Tibial nerve (tissue), 4 donors: Measurements from ENCODE around the gene ZNF281. TPM values are rescaled to one million over a fixed set of nuclear protein-coding genes. Genes with fewer than 3 reads are reported as not detected.
A peak's percentile ranks its signal among the peaks of the same experiment; 100 is the strongest.

ENCODE experiments used
- DNase-seq, 2 donors: peaks; one replicate each; pipeline ENCODE4 v3.0.0-alpha.2; 2019; ENCODE audit warnings: low spot score in 2 of 2
- H3K27ac ChIP-seq, 4 donors: fragments of 200-600 bp; sonication (generic) in 3 of 4; one replicate each; pipeline ENCODE4 v1.5.1; 2017 to 2019; ENCODE audit warnings: mild to moderate bottlenecking in 1 of 4
- H3K27me3 ChIP-seq, 2 donors: fragments of 200-600 bp; sonication (generic) in 1 of 2; one replicate each; pipeline versions ENCODE4 v1.5.1 to v1.6.0; 2017 to 2019
- H3K36me3 ChIP-seq, 3 donors: fragments of 200-600 bp; sonication (generic); one replicate each; pipeline ENCODE4 v1.5.1; 2018 to 2019
- H3K4me1 ChIP-seq, 4 donors: fragments of 200-600 bp; sonication (generic) in 3 of 4; one replicate each; pipeline ENCODE4 v1.5.1; 2017 to 2019
- H3K4me3 ChIP-seq, 4 donors: fragments of 200-600 bp; sonication (generic) in 3 of 4; one replicate each; pipeline ENCODE4 v1.5.1; 2017 to 2019; ENCODE audit warnings: mild to moderate bottlenecking in 1 of 4, moderate library complexity in 1 of 4
- H3K9me3 ChIP-seq, 4 donors: fragments of 200-600 bp; sonication (generic) in 3 of 4; one replicate each; pipeline ENCODE4 v1.5.1; 2017 to 2019
- CTCF ChIP-seq, 5 experiments: fragments of 200-600 bp in 3 of 5; fragments of 450-650 bp in 2 of 5; sonication (generic) in 3 of 5; IDR thresholded peaks; one replicate each; pipeline ENCODE4 v1.5.1; 2016 to 2019; ENCODE audit warnings: antibody characterized with exemption in 5 of 5, mild to moderate bottlenecking in 3 of 5, moderate library complexity in 2 of 5
- EP300 ChIP-seq, 2 donors: sonication (generic); formaldehyde crosslinking; IDR thresholded peaks; one replicate each; pipeline ENCODE4 v1.6.1; 2017; ENCODE audit warnings: antibody characterized with exemption in 2 of 2, mild to moderate bottlenecking in 1 of 2
- POLR2A ChIP-seq, 2 donors: fragments of 450-650 bp; IDR thresholded peaks; one replicate each; pipeline ENCODE4 v1.6.1; 2017; ENCODE audit warnings: antibody characterized with exemption in 2 of 2, mild to moderate bottlenecking in 2 of 2, moderate library complexity in 2 of 2
- whole genome bisulfite sequencing, 2 donors: methylation state at CpG; one replicate each; pipeline ENCODE4 v1.1.5; 2018; 5-methylcytosine and 5-hydroxymethylcytosine counted together
- total RNA-seq, 4 donors: library from RNA; depleted of rRNA; stranded (reverse); fragments of >200 nt; gene quantifications; one replicate each; pipeline ENCODE4 v1.1.0, GENCODE V29; 2016

The ZNF281 gene
- 10 to 100 TPM in 1 of 4 donors, 1 to 10 TPM in 3; 8.0 to 12.9 (median 8.9) TPM for total RNA-seq

GRCh38 chr1:200409761-200410565 is at the start of gene ZNF281:
Gene ZNF281 (minus strand): TSS chr1:200410036. CDS start chr1:200409705, 331 bp downstream.
- H3K9me3 ChIP-seq: no peaks in the 10 kb centered on the region

GRCh38 chr1:200458780-200459179 is 48.9 kb upstream of the ZNF281 start:
- no peak for TF ChIP-seq EP300 (IDR thresholded peaks at IDR 0.05)
- no peak for TF ChIP-seq POLR2A (IDR thresholded peaks at IDR 0.05)
- no peak for TF ChIP-seq CTCF (IDR thresholded peaks at IDR 0.05)
- Histone ChIP-seq H3K27me3 (no peaks in the 10 kb centered on the region), H3K4me1 (no peaks in the 10 kb centered on the region), H3K27ac (no peak overlapping the region), H3K36me3 (no peaks in the 10 kb centered on the region), H3K9me3 (no peaks in the 10 kb centered on the region), H3K4me3 (no peak overlapping the region)
- DNase-seq: no peak
- WGBS, 2 donors: 91 to 94% methylated on average over 14 of the region's 14 CpGs

More at GRCh38 chr1:200409761-200410565, at the start of gene ZNF281:
- TF ChIP-seq CTCF (IDR thresholded peaks at IDR 0.05) (peak in 1 of 5 experiments; percentile 25), EP300 (IDR thresholded peaks at IDR 0.05) (peak in 1 of 2 donors; percentile 85), POLR2A (IDR thresholded peaks at IDR 0.05) (peak; percentile 23 to 50)
- Histone ChIP-seq H3K27me3 (no peaks in the 10 kb centered on the region), H3K27ac (peak within 1 kb of the TSS; percentile 53 to 89 (median 86)), H3K4me3 (peak within 1 kb of the TSS; percentile 73 to 98 (median 82)), H3K4me1 (peaks cover 0 to 52% (median 25%) of the 10 kb centered on the region in 4 donors), H3K36me3 (peaks cover 0 to 2% (median 0%) of the 10 kb centered on the region in 3 donors)
- WGBS, 2 donors: 1% methylated on average over 47 to 53 of the region's 54 CpGs
- peak; percentile 74 to 83 for DNase-seq

GRCh38 chr1:200457810-200458209 is 48.0 kb upstream of the ZNF281 start:
- no peak overlapping the region for H3K4me3 ChIP-seq
- DNase-seq: no peak
- no peak overlapping the region for H3K27ac ChIP-seq
- 87 to 89% methylated on average over 6 of the region's 6 CpGs for WGBS, 2 donors
- no peaks in the 10 kb centered on the region for H3K9me3 ChIP-seq
- no peak for TF ChIP-seq CTCF (IDR thresholded peaks at IDR 0.05)
- TF ChIP-seq POLR2A (IDR thresholded peaks at IDR 0.05): no peak
- TF ChIP-seq EP300 (IDR thresholded peaks at IDR 0.05): no peak
- H3K27me3 ChIP-seq: no peaks in the 10 kb centered on the region
- H3K36me3 ChIP-seq: no peaks in the 10 kb centered on the region
- no peaks in the 10 kb centered on the region for H3K4me1 ChIP-seq

GRCh38 chr1:200454425-200454824 is 44.6 kb upstream of the ZNF281 start:
- Histone ChIP-seq H3K4me3 (no peak overlapping the region), H3K4me1 (no peaks in the 10 kb centered on the region), H3K27ac (no peak overlapping the region), H3K27me3 (no peaks in the 10 kb centered on the region), H3K9me3 (no peaks in the 10 kb centered on the region), H3K36me3 (no peaks in the 10 kb centered on the region)
- DNase-seq: no peak
- TF ChIP-seq POLR2A (IDR thresholded peaks at IDR 0.05): no peak
- TF ChIP-seq CTCF (IDR thresholded peaks at IDR 0.05): no peak
- no peak for TF ChIP-seq EP300 (IDR thresholded peaks at IDR 0.05)
- WGBS, 2 donors: 85 to 87% methylated on average over 5 of the region's 5 CpGs

- no peak for DNase-seq
- Histone ChIP-seq H3K27ac (no peak overlapping the region), H3K36me3 (no peaks in the 10 kb centered on the region), H3K9me3 (no peaks in the 10 kb centered on the region), H3K4me3 (no peak overlapping the region), H3K4me1 (no peaks in the 10 kb centered on the region), H3K27me3 (no peaks in the 10 kb centered on the region)
- TF ChIP-seq EP300 (IDR thresholded peaks at IDR 0.05) (no peak), POLR2A (IDR thresholded peaks at IDR 0.05) (no peak), CTCF (IDR thresholded peaks at IDR 0.05) (no peak)
- WGBS, 2 donors: 68 to 74% methylated on average over 3 of the region's 3 CpGs
Observed at GRCh38 chr1:200453553-200453905, 43.7 kb upstream of the ZNF281 start.
